HEK293 (cell line): Measurements from ENCODE around the gene PHF19.

Source experiments
- CTCF ChIA-PET: fragments of 350-600 bp; formaldehyde crosslinking; extraction: SDS; loops from one replicate; lab custom pipeline; 2021; ENCODE audit warnings: antibody characterized with exemption; lab: Yijun Ruan, JAX
- POLR2A ChIA-PET: fragments of 300-600 bp; formaldehyde crosslinking; extraction: SDS; loops from one replicate; lab custom pipeline; 2020; ENCODE audit warnings: antibody characterized with exemption, inconsistent platforms; lab: Yijun Ruan, JAX
- H3K27ac ChIP-seq: fragments of 200-500 bp; sonication (Bioruptor generic); 2 replicates; pipeline ENCODE4 v1.5.1; 2014; ENCODE audit warnings: low read depth, low read length, control low read depth, inconsistent platforms; ENCODE audit errors: extremely low read depth
- H3K36me3 ChIP-seq, 2 experiments: fragments of 200-500 bp in 1 of 2; sonication (Bioruptor generic) in 1 of 2; 1 replicate in 1 of 2; 2 replicates in 1 of 2; pipeline ENCODE4 v1.5.1; 2014 to 2017; ENCODE audit warnings: inconsistent platforms in 2 of 2, low read length in 2 of 2; ENCODE audit not compliant: control insufficient read depth in 2 of 2, insufficient read depth in 1 of 2
- H3K4me1 ChIP-seq: fragments of 200-500 bp; sonication (Bioruptor generic); 2 replicates; pipeline ENCODE4 v1.5.1; 2014; ENCODE audit warnings: mild to moderate bottlenecking, low read length, inconsistent platforms; ENCODE audit not compliant: control insufficient read depth, insufficient read depth
- H3K4me3 ChIP-seq: 2 replicates; pipeline ENCODE4 v1.5.1; 2011; ENCODE audit warnings: low read depth, mild to moderate bottlenecking, control low read depth, low read length, moderate library complexity
- H3K9me3 ChIP-seq: fragments of 200-500 bp; sonication (Bioruptor generic); 2 replicates; pipeline ENCODE4 v1.5.1; 2014; ENCODE audit warnings: low read depth, low read length, inconsistent platforms; ENCODE audit not compliant: control insufficient read depth, insufficient read depth
- HOXC10 ChIP-seq: sonication (generic); formaldehyde crosslinking; IDR thresholded peaks from 2 replicates; pipeline ENCODE4 v1.8.1; 2023; ENCODE audit warnings: mild to moderate bottlenecking, missing genetic modification reagents
- KLF7 ChIP-seq: fragments of 450-650 bp; formaldehyde crosslinking; IDR thresholded peaks from 2 replicates; pipeline ENCODE4 v1.5.1; 2016; ENCODE audit warnings: missing biosample characterization, missing genetic modification characterization, borderline replicate concordance
- SP7 ChIP-seq: fragments of 450-650 bp; formaldehyde crosslinking; IDR thresholded peaks from 2 replicates; pipeline ENCODE4 v1.5.1; 2016; ENCODE audit warnings: missing biosample characterization, missing genetic modification characterization
- ZBTB7A ChIP-seq: fragments of 450-650 bp; formaldehyde crosslinking; IDR thresholded peaks from 2 replicates; pipeline ENCODE4 v1.5.1; 2016; ENCODE audit warnings: low read depth, missing biosample characterization, missing genetic modification characterization
- ZFP3 ChIP-seq: fragments of 450-650 bp; formaldehyde crosslinking; IDR thresholded peaks from 2 replicates; pipeline ENCODE4 v1.5.1; 2016; ENCODE audit warnings: low read depth, missing biosample characterization, missing genetic modification characterization
- ZNF121 ChIP-seq: fragments of 450-650 bp; formaldehyde crosslinking; IDR thresholded peaks from 2 replicates; pipeline ENCODE4 v1.5.1; 2016; ENCODE audit warnings: missing biosample characterization, missing genetic modification characterization
- ZNF169 ChIP-seq: fragments of 450-650 bp; formaldehyde crosslinking; IDR thresholded peaks from 2 replicates; pipeline ENCODE4 v1.5.1; 2016; ENCODE audit warnings: missing biosample characterization, missing genetic modification characterization
- ZNF202 ChIP-seq: fragments of 450-650 bp; formaldehyde crosslinking; IDR thresholded peaks from 2 replicates; pipeline ENCODE4 v1.5.1; 2016; ENCODE audit warnings: missing biosample characterization, missing genetic modification characterization, borderline replicate concordance
- ZNF214 ChIP-seq: fragments of 450-650 bp; formaldehyde crosslinking; IDR thresholded peaks from 2 replicates; pipeline ENCODE4 v1.5.1; 2017; ENCODE audit warnings: missing biosample characterization, mild to moderate bottlenecking, missing genetic modification characterization, borderline replicate concordance
- ZNF239 ChIP-seq: fragments of 450-650 bp; formaldehyde crosslinking; IDR thresholded peaks from 2 replicates; pipeline ENCODE4 v1.5.1; 2016; ENCODE audit warnings: missing biosample characterization, missing genetic modification characterization
- ZNF274 ChIP-seq, 2 experiments: fragments of 200-500 bp in 1 of 2; fragments of 450-650 bp in 1 of 2; sonication (Bioruptor generic) in 1 of 2; formaldehyde crosslinking in 1 of 2; IDR thresholded peaks; 2 replicates each; pipeline versions ENCODE4 v1.5.1 to v1.6.1; 2014 to 2016; ENCODE audit warnings: borderline replicate concordance in 1 of 2, inconsistent platforms in 1 of 2, low read length in 1 of 2, missing biosample characterization in 1 of 2, missing genetic modification characterization in 1 of 2
- ZNF354C ChIP-seq: fragments of 450-650 bp; formaldehyde crosslinking; IDR thresholded peaks from 2 replicates; pipeline ENCODE4 v1.5.1; 2016; ENCODE audit warnings: missing biosample characterization, missing genetic modification characterization, low read depth, borderline replicate concordance
- ZNF391 ChIP-seq: fragments of 450-650 bp; formaldehyde crosslinking; IDR thresholded peaks from 2 replicates; pipeline ENCODE4 v1.5.1; 2016; ENCODE audit warnings: low read depth, missing biosample characterization, missing genetic modification characterization, borderline replicate concordance
- ZNF596 ChIP-seq: fragments of 450-650 bp; IDR thresholded peaks from 2 replicates; pipeline ENCODE4 v1.5.0; 2018; ENCODE audit warnings: missing biosample characterization, mild to moderate bottlenecking, missing genetic modification characterization, moderate library complexity
- ZNF624 ChIP-seq: fragments of 450-650 bp; formaldehyde crosslinking; IDR thresholded peaks from 2 replicates; pipeline ENCODE4 v1.5.1; 2017; ENCODE audit warnings: missing biosample characterization, missing genetic modification characterization
- TF ChIP-seq, protein P1 (sequence below): fragments of 450-650 bp; formaldehyde crosslinking; IDR thresholded peaks from 2 replicates; pipeline ENCODE4 v1.5.1; 2016; ENCODE audit warnings: missing biosample characterization, missing genetic modification characterization, low read depth
- TF ChIP-seq, protein P2 (sequence below): fragments of 450-650 bp; formaldehyde crosslinking; IDR thresholded peaks from 2 replicates; pipeline ENCODE4 v1.5.1; 2017; ENCODE audit warnings: missing biosample characterization, missing genetic modification characterization
- TF ChIP-seq, protein P3 (sequence below): fragments of 450-650 bp; formaldehyde crosslinking; IDR thresholded peaks from 2 replicates; pipeline ENCODE4 v1.5.1; 2017; ENCODE audit warnings: missing biosample characterization, missing genetic modification characterization

PHF19 gene

DNA sequence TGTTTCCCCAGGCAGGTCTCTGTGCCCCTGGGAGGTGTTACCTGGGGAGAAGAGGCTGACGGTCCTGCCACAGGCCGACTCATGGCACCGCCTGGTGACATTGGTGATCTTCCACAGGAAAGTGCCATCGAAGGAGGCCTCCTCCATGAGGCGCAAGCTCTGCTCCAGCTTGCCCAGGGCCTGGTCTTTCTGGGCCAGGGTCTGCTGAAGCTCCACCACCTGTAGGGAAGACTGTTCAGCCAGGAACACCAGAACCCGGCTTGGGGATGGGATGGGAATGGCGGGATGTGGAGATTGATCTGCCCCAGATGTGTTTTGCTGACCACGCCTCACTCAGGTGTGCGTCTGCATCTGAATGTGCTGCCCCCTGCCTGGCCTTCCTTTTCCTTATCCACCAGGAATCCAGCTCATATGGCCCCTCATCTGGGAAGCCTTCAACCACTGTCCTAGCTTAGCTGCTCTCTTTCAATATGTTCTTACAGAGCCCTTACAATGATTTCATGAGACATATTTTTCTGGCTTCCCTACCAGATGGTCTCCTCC is 34.4 kb upstream of the PHF19 start:
- ChIA-PET CTCF (interaction anchor here (0.6 to 0.8 kb wide), 4 partner anchors 18 to 1035 kb away, joined by 3 to 4 read pairs (median 4); no protein-coding TSS in a partner anchor), POLR2A (interaction anchor here (1.2 kb wide), 1 partner anchor 34 kb away, joined by 3 read pairs; the partner anchor contains the start of gene PHF19)
- no peaks in the 10 kb centered on the region for H3K4me1 ChIP-seq
- H3K27ac ChIP-seq: no peak overlapping the region
- TF ChIP-seq, protein P1, sequence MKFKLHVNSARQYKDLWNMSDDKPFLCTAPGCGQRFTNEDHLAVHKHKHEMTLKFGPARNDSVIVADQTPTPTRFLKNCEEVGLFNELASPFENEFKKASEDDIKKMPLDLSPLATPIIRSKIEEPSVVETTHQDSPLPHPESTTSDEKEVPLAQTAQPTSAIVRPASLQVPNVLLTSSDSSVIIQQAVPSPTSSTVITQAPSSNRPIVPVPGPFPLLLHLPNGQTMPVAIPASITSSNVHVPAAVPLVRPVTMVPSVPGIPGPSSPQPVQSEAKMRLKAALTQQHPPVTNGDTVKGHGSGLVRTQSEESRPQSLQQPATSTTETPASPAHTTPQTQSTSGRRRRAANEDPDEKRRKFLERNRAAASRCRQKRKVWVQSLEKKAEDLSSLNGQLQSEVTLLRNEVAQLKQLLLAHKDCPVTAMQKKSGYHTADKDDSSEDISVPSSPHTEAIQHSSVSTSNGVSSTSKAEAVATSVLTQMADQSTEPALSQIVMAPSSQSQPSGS (tag by site-specific recombination): no peak
- TF ChIP-seq ZNF202 (tag by site-specific recombination) (no peak), ZNF121 (tag by site-specific recombination) (no peak), ZNF169 (no peak), ZNF274 (IDR thresholded peaks at IDR 0.05; ENCODE audit: low read length) (no peak), ZNF274 (tag by site-specific recombination; IDR thresholded peaks at IDR 0.05; ENCODE audit: borderline replicate concordance) (no peak), ZNF239 (tag by site-specific recombination) (no peak), HOXC10 (CRISPR knock-in tag) (no peak), ZNF354C (tag by site-specific recombination) (no peak), ZNF624 (tag by site-specific recombination) (no peak), KLF7 (tag by site-specific recombination) (no peak), ZNF214 (tag by site-specific recombination) (no peak), ZFP3 (tag by site-specific recombination) (no peak), SP7 (tag by site-specific recombination) (no peak), ZNF596 (tag by site-specific recombination) (no peak), ZBTB7A (no peak), ZNF391 (tag by site-specific recombination) (no peak)
- TF ChIP-seq, protein P2, sequence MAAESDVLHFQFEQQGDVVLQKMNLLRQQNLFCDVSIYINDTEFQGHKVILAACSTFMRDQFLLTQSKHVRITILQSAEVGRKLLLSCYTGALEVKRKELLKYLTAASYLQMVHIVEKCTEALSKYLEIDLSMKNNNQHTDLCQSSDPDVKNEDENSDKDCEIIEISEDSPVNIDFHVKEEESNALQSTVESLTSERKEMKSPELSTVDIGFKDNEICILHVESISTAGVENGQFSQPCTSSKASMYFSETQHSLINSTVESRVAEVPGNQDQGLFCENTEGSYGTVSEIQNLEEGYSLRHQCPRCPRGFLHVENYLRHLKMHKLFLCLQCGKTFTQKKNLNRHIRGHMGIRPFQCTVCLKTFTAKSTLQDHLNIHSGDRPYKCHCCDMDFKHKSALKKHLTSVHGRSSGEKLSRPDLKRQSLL (tag by site-specific recombination): no peak
- H3K36me3 ChIP-seq: no peaks in the 10 kb centered on the region
- H3K4me3 ChIP-seq: no peak overlapping the region
- no peaks in the 10 kb centered on the region for H3K9me3 ChIP-seq

DNA sequence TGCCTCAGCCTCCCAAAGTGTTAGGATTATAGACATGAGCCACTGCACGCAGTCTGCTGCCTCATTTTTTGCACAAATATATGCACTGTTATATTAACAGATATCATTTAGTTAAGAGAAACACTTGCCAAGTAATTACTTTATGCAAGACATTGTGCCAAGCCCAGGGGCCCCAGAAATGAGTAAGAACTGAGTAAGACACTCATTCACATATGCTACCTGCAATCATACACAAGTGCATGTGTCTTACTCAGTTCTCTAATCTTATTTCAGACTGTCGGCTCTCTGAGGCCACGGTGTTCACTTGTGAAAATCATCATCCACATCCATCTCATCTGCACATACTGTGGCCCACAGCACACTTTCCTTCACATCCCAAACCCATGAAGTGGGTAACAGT is 33.7 kb upstream of the PHF19 start:
- no peak overlapping the region for H3K27ac ChIP-seq
- no peak overlapping the region for H3K4me3 ChIP-seq
- no peaks in the 10 kb centered on the region for H3K4me1 ChIP-seq
- POLR2A ChIA-PET: interaction anchor here (1.2 kb wide), 1 partner anchor 33 kb away, joined by 3 read pairs; the partner anchor contains the start of gene PHF19
- CTCF ChIA-PET: interaction anchor here (0.6 to 0.7 kb wide), 2 partner anchors 145 to 1034 kb away, joined by 3 read pairs; no protein-coding TSS in a partner anchor
- TF ChIP-seq, protein P3, sequence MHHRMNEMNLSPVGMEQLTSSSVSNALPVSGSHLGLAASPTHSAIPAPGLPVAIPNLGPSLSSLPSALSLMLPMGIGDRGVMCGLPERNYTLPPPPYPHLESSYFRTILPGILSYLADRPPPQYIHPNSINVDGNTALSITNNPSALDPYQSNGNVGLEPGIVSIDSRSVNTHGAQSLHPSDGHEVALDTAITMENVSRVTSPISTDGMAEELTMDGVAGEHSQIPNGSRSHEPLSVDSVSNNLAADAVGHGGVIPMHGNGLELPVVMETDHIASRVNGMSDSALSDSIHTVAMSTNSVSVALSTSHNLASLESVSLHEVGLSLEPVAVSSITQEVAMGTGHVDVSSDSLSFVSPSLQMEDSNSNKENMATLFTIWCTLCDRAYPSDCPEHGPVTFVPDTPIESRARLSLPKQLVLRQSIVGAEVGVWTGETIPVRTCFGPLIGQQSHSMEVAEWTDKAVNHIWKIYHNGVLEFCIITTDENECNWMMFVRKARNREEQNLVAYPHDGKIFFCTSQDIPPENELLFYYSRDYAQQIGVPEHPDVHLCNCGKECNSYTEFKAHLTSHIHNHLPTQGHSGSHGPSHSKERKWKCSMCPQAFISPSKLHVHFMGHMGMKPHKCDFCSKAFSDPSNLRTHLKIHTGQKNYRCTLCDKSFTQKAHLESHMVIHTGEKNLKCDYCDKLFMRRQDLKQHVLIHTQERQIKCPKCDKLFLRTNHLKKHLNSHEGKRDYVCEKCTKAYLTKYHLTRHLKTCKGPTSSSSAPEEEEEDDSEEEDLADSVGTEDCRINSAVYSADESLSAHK (tag by site-specific recombination): no peak
- TF ChIP-seq, protein P1 (tag by site-specific recombination): no peak
- H3K9me3 ChIP-seq: no peaks in the 10 kb centered on the region
- no peaks in the 10 kb centered on the region for H3K36me3 ChIP-seq
